ENCODE data around the gene E2F6.
A peak's percentile ranks its signal among the peaks of the same experiment; 100 is the strongest.
"Not testable (repeated sequence)": the region's sequence is repeated elsewhere in the genome, so short reads cannot be mapped to it uniquely, and the experiment has no call there.

Gene E2F6

GRCh38 chr2:11408959-11409571 lies 56.9 kb downstream of the E2F6 start:
- TF ChIP-seq CTCF (IDR thresholded peaks at IDR 0.05; ENCODE audit: control insufficient read depth, insufficient read depth, low read depth, low read length, missing control alignments) = no peak
- DNase-seq (ENCODE audit: low read depth) = no peak
- no peak overlapping the region for H3K4me3 ChIP-seq (ENCODE audit: control insufficient read depth, low read depth, low read length)

GRCh38 chr2:11407413-11407812 lies 58.5 kb downstream of the E2F6 start:
- DNase-seq (ENCODE audit: low read depth) = no peak
- no peak for TF ChIP-seq CTCF (IDR thresholded peaks at IDR 0.05; ENCODE audit: control insufficient read depth, insufficient read depth, low read depth, low read length, missing control alignments)
- H3K4me3 ChIP-seq (ENCODE audit: control insufficient read depth, low read depth, low read length) = no peak overlapping the region

GRCh38 chr2:11406958-11407381 lies 59.0 kb downstream of the E2F6 start:
- H3K4me3 ChIP-seq (ENCODE audit: control insufficient read depth, low read depth, low read length) = no peak overlapping the region
- no peak for TF ChIP-seq CTCF (IDR thresholded peaks at IDR 0.05; ENCODE audit: control insufficient read depth, insufficient read depth, low read depth, low read length, missing control alignments)
- DNase-seq (ENCODE audit: low read depth) = peak; percentile 53

- DNase-seq (ENCODE audit: low read depth) = no peak
- TF ChIP-seq CTCF (IDR thresholded peaks at IDR 0.05; ENCODE audit: control insufficient read depth, insufficient read depth, low read depth, low read length, missing control alignments) = no peak
- H3K4me3 ChIP-seq (ENCODE audit: control insufficient read depth, low read depth, low read length) = no peak overlapping the region
Observed at GRCh38 chr2:11406267-11406957, 59.5 kb downstream of the E2F6 start.

GRCh38 chr2:11405599-11406266 lies 60.2 kb downstream of the E2F6 start:
- TF ChIP-seq CTCF (IDR thresholded peaks at IDR 0.05; ENCODE audit: control insufficient read depth, insufficient read depth, low read depth, low read length, missing control alignments) = no peak
- DNase-seq (ENCODE audit: low read depth) = no peak
- no peak overlapping the region for H3K4me3 ChIP-seq (ENCODE audit: control insufficient read depth, low read depth, low read length)

GRCh38 chr2:11405074-11405406 lies 60.9 kb downstream of the E2F6 start:
- not testable (repeated sequence) for H3K4me3 ChIP-seq (ENCODE audit: control insufficient read depth, low read depth, low read length); DNase-seq (ENCODE audit: low read depth)

- no peak for TF ChIP-seq CTCF (IDR thresholded peaks at IDR 0.05; ENCODE audit: control insufficient read depth, insufficient read depth, low read depth, low read length, missing control alignments)
- no peak for DNase-seq (ENCODE audit: low read depth)
- H3K4me3 ChIP-seq (ENCODE audit: control insufficient read depth, low read depth, low read length) = no peak overlapping the region
Observed at GRCh38 chr2:11404376-11405073, 61.4 kb downstream of the E2F6 start.
